Measurements from ENCODE around the gene EPHB1.

EPHB1 gene

GRCh38 chr3:135271177-135272025 lies 476.3 kb downstream of the EPHB1 start:
- DNase-seq: no peak

- DNase-seq: no peak
These were observed 477.1 kb downstream of the EPHB1 start for GRCh38 chr3:135272026-135272669.

- no peak for DNase-seq
These were observed 497.1 kb downstream of the EPHB1 start for GRCh38 chr3:135292162-135292561.

- DNase-seq: no peak
These were observed 506.6 kb downstream of the EPHB1 start for GRCh38 chr3:135301670-135302069.

- DNase-seq: no peak
These were observed 509.3 kb downstream of the EPHB1 start for GRCh38 chr3:135304378-135304777.
